K562 (cell line): ENCODE results near the gene AFG1L. TPM values are rescaled to one million over a fixed set of nuclear protein-coding genes. Genes with fewer than 3 reads are reported as not detected.

Experiments used
- ETV1 ChIP-seq: fragments of 450-650 bp; conservative IDR thresholded peaks from 2 replicates; pipeline ENCODE4 v1.6.1; 2016; ENCODE audit warnings: missing genetic modification characterization, control low read depth, low read depth, missing compliant biosample characterization
- EWSR1 ChIP-seq: fragments of 450-650 bp; IDR thresholded peaks from 2 replicates; pipeline ENCODE4 v1.6.1; 2018; ENCODE audit warnings: borderline replicate concordance, mild to moderate bottlenecking, low read depth, moderate library complexity; ENCODE audit not compliant: partially characterized antibody
- KAT8 ChIP-seq: fragments of 450-650 bp; IDR thresholded peaks from 2 replicates; pipeline ENCODE4 v1.6.1; 2016; ENCODE audit warnings: low read depth, mild to moderate bottlenecking
- MIER1 ChIP-seq: fragments of 450-650 bp; IDR thresholded peaks from 2 replicates; pipeline ENCODE4 v1.6.1; 2016; ENCODE audit warnings: antibody characterized with exemption, mild to moderate bottlenecking, low read depth
- MXI1 ChIP-seq: IDR thresholded peaks from 2 replicates; pipeline ENCODE4 v1.6.1; 2011; ENCODE audit warnings: low read depth, mild to moderate bottlenecking, improper control_type of control experiment, low read length
- PYGO2 ChIP-seq: fragments of 450-650 bp; IDR thresholded peaks from 2 replicates; pipeline ENCODE4 v1.6.1; 2016; ENCODE audit warnings: mild to moderate bottlenecking, missing genetic modification characterization, moderate library complexity, missing compliant biosample characterization
- SOX6 ChIP-seq: fragments of 450-650 bp; IDR thresholded peaks from 2 replicates; pipeline ENCODE4 v1.6.1; 2014; ENCODE audit warnings: mild to moderate bottlenecking
- TBL1XR1 ChIP-seq, 2 experiments: IDR thresholded peaks; 2 replicates each; pipeline ENCODE4 v1.6.1; 2012; ENCODE audit warnings: improper control_type of control experiment in 2 of 2, low read length in 2 of 2, mild to moderate bottlenecking in 1 of 2
- ZNF79 ChIP-seq: fragments of 250-450 bp; sonication (Bioruptor Pico); IDR thresholded peaks from 2 replicates; pipeline ENCODE4 v1.4.0; 2020; ENCODE audit warnings: low read depth, mild to moderate bottlenecking, moderate library complexity
- polyA plus RNA-seq, 8 experiments: library from polyadenylated mRNA; depleted of rRNA in 4 of 8; stranded (reverse) in 5 of 8; unstranded in 3 of 8; fragments of >200 nt; fragmentation: Nextera tagmentation in 2 of 8; fragmentation: Illumina TruSeq in 1 of 8; extraction: Ambion mirVana in 2 of 8; extraction: Trizol in 1 of 8; gene quantifications; 2 replicates each; pipeline versions ENCODE4 v1.2.1 to v1.2.3, GENCODE V29; 2011 to 2014; ENCODE audit warnings: inconsistent platforms in 1 of 8, missing spikeins in 1 of 8
- total RNA-seq, 7 experiments: library from RNA; depleted of rRNA in 6 of 7; stranded (reverse); fragments of >200 nt in 6 of 7; fragmentation: Illumina TruSeq in 2 of 7; extraction: Trizol in 2 of 7; gene quantifications; 2 replicates each; pipeline versions ENCODE4 v1.2.1 to v1.2.3, GENCODE V29; 2011 to 2021; ENCODE audit warnings: low replicate concordance in 1 of 7
- TF ChIP-seq, protein P1 (sequence below): fragments of 200-600 bp; sonication (generic); IDR thresholded peaks from one replicate; pipeline ENCODE4 v1.6.1; 2012; ENCODE audit warnings: mild to moderate bottlenecking, low read depth, low read length, inconsistent platforms
- TF ChIP-seq, protein P2 (sequence below): sonication (generic); formaldehyde crosslinking; IDR thresholded peaks from 2 replicates; pipeline ENCODE4 v1.8.1; 2022; ENCODE audit warnings: missing genetic modification reagents
- TF ChIP-seq, protein P3 (sequence below): sonication (generic); formaldehyde crosslinking; IDR thresholded peaks from 2 replicates; pipeline ENCODE4 v1.8.1; 2023; ENCODE audit warnings: mild to moderate bottlenecking, missing genetic modification reagents

Gene AFG1L
- total and polyA plus RNA-seq, 9 of the 15 experiments (the other 6 are each of a cell fraction or from before 2014, with no cell fraction given), result 2.2 to 15.5 (median 5.8) TPM

DNA sequence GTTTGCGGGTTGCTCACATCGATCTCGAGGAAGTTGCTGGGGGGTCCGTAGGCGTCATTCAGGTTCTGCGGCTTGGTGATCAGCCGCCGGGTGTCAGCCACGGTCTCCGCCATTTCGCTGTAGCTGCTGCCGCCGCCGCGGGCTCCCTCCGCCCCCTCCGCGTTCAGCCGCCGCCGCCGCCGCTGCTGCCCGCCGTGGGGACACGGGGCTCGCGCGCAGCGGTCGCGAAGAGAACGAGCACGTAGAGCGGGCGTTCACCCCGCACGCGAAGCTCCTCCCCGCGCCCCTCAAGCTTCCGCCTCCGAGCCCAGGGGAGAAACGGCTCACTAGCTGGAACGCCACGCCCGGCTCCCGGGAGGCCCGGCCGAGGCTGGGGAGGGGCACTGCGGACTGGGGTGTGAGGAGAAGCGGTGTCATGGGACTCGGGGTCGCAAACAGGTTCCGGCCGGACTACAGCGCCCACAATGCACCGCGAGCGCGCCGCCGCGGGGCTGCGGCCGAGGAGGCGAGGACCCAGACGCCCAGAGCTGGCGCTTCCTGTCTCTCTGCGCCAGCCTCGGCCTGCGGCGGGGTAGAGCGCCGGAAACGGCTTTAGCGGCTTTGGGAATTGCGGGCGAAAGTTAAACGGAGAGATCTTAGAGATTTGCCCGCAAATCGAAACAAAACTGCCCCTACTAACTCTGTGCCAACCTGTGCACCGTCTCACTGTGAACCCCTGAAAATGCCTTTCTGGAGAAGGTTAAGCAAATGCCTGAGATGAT lies 33.9 kb upstream of the AFG1L start, which contains the start of gene SNX3 (continued):
- TF ChIP-seq, protein P1, sequence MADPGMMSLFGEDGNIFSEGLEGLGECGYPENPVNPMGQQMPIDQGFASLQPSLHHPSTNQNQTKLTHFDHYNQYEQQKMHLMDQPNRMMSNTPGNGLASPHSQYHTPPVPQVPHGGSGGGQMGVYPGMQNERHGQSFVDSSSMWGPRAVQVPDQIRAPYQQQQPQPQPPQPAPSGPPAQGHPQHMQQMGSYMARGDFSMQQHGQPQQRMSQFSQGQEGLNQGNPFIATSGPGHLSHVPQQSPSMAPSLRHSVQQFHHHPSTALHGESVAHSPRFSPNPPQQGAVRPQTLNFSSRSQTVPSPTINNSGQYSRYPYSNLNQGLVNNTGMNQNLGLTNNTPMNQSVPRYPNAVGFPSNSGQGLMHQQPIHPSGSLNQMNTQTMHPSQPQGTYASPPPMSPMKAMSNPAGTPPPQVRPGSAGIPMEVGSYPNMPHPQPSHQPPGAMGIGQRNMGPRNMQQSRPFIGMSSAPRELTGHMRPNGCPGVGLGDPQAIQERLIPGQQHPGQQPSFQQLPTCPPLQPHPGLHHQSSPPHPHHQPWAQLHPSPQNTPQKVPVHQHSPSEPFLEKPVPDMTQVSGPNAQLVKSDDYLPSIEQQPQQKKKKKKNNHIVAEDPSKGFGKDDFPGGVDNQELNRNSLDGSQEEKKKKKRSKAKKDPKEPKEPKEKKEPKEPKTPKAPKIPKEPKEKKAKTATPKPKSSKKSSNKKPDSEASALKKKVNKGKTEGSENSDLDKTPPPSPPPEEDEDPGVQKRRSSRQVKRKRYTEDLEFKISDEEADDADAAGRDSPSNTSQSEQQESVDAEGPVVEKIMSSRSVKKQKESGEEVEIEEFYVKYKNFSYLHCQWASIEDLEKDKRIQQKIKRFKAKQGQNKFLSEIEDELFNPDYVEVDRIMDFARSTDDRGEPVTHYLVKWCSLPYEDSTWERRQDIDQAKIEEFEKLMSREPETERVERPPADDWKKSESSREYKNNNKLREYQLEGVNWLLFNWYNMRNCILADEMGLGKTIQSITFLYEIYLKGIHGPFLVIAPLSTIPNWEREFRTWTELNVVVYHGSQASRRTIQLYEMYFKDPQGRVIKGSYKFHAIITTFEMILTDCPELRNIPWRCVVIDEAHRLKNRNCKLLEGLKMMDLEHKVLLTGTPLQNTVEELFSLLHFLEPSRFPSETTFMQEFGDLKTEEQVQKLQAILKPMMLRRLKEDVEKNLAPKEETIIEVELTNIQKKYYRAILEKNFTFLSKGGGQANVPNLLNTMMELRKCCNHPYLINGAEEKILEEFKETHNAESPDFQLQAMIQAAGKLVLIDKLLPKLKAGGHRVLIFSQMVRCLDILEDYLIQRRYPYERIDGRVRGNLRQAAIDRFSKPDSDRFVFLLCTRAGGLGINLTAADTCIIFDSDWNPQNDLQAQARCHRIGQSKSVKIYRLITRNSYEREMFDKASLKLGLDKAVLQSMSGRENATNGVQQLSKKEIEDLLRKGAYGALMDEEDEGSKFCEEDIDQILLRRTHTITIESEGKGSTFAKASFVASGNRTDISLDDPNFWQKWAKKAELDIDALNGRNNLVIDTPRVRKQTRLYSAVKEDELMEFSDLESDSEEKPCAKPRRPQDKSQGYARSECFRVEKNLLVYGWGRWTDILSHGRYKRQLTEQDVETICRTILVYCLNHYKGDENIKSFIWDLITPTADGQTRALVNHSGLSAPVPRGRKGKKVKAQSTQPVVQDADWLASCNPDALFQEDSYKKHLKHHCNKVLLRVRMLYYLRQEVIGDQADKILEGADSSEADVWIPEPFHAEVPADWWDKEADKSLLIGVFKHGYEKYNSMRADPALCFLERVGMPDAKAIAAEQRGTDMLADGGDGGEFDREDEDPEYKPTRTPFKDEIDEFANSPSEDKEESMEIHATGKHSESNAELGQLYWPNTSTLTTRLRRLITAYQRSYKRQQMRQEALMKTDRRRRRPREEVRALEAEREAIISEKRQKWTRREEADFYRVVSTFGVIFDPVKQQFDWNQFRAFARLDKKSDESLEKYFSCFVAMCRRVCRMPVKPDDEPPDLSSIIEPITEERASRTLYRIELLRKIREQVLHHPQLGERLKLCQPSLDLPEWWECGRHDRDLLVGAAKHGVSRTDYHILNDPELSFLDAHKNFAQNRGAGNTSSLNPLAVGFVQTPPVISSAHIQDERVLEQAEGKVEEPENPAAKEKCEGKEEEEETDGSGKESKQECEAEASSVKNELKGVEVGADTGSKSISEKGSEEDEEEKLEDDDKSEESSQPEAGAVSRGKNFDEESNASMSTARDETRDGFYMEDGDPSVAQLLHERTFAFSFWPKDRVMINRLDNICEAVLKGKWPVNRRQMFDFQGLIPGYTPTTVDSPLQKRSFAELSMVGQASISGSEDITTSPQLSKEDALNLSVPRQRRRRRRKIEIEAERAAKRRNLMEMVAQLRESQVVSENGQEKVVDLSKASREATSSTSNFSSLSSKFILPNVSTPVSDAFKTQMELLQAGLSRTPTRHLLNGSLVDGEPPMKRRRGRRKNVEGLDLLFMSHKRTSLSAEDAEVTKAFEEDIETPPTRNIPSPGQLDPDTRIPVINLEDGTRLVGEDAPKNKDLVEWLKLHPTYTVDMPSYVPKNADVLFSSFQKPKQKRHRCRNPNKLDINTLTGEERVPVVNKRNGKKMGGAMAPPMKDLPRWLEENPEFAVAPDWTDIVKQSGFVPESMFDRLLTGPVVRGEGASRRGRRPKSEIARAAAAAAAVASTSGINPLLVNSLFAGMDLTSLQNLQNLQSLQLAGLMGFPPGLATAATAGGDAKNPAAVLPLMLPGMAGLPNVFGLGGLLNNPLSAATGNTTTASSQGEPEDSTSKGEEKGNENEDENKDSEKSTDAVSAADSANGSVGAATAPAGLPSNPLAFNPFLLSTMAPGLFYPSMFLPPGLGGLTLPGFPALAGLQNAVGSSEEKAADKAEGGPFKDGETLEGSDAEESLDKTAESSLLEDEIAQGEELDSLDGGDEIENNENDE, result no peak
- TF ChIP-seq ZNF79 (CRISPR knock-in tag), result no peak
- no peak for TF ChIP-seq MXI1
- TF ChIP-seq SOX6, result 0 out of 2 replicates have a peak, but pooled peaks have one; percentile 16
- no peak for TF ChIP-seq PYGO2 (tag)
- TF ChIP-seq, protein P2, sequence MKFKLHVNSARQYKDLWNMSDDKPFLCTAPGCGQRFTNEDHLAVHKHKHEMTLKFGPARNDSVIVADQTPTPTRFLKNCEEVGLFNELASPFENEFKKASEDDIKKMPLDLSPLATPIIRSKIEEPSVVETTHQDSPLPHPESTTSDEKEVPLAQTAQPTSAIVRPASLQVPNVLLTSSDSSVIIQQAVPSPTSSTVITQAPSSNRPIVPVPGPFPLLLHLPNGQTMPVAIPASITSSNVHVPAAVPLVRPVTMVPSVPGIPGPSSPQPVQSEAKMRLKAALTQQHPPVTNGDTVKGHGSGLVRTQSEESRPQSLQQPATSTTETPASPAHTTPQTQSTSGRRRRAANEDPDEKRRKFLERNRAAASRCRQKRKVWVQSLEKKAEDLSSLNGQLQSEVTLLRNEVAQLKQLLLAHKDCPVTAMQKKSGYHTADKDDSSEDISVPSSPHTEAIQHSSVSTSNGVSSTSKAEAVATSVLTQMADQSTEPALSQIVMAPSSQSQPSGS, result no peak
- no peak for TF ChIP-seq MIER1
- TF ChIP-seq TBL1XR1 (IDR thresholded peaks at IDR 0.05; ENCODE audit: low read length in 2 of 2), result no peak
- no peak for TF ChIP-seq KAT8
- TF ChIP-seq EWSR1, result no peak
- TF ChIP-seq, protein P3, sequence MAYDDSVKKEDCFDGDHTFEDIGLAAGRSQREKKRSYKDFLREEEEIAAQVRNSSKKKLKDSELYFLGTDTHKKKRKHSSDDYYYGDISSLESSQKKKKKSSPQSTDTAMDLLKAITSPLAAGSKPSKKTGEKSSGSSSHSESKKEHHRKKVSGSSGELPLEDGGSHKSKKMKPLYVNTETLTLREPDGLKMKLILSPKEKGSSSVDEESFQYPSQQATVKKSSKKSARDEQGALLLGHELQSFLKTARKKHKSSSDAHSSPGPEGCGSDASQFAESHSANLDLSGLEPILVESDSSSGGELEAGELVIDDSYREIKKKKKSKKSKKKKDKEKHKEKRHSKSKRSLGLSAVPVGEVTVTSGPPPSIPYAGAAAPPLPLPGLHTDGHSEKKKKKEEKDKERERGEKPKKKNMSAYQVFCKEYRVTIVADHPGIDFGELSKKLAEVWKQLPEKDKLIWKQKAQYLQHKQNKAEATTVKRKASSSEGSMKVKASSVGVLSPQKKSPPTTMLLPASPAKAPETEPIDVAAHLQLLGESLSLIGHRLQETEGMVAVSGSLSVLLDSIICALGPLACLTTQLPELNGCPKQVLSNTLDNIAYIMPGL, result 0 out of 2 replicates have a peak, but pooled peaks have one; percentile 7
- peak; percentile 94 for TF ChIP-seq ETV1 (tag)
